HL-60 (cell line): ENCODE results near the gene CSRNP3.

ENCODE experiments used
- DNase-seq, 2 experiments: peaks; one replicate each; pipeline ENCODE4 v3.0.0-alpha.2; 2010 to 2020; ENCODE audit warnings: low read depth in 1 of 2, low spot score in 1 of 2
- H3K27ac ChIP-seq: fragments of 250-450 bp; sonication (Bioruptor Pico); replicated peaks from 2 replicates; pipeline ENCODE4 v1.5.1; 2020; ENCODE audit warnings: mild to moderate bottlenecking, moderate library complexity
- H3K27me3 ChIP-seq: fragments of 250-450 bp; sonication (Bioruptor Pico); 2 replicates; pipeline ENCODE4 v1.5.1; 2021; ENCODE audit warnings: mild to moderate bottlenecking, moderate library complexity; ENCODE audit not compliant: insufficient read depth, poor library complexity, severe bottlenecking
- H3K4me3 ChIP-seq: replicated peaks from 2 replicates; pipeline ENCODE4 v1.5.1; 2011; ENCODE audit warnings: mild to moderate bottlenecking, control low read depth, low read length; ENCODE audit not compliant: insufficient read depth
- GABPA ChIP-seq: IDR thresholded peaks from 2 replicates; pipeline ENCODE4 v1.6.1; 2012; ENCODE audit warnings: low read depth
- POLR2AphosphoS5 ChIP-seq: IDR thresholded peaks from 2 replicates; pipeline ENCODE4 v1.6.1; 2012; ENCODE audit warnings: low read depth
- SPI1 ChIP-seq: IDR thresholded peaks from 2 replicates; pipeline ENCODE4 v1.6.1; 2012; ENCODE audit warnings: low read depth, mild to moderate bottlenecking, borderline replicate concordance
- TF ChIP-seq, protein P1 (sequence below): IDR thresholded peaks from 2 replicates; pipeline ENCODE4 v1.6.1; 2012; ENCODE audit warnings: low read depth; ENCODE audit not compliant: insufficient replicate concordance
- TF ChIP-seq, protein P2 (sequence below): IDR thresholded peaks from one replicate; pipeline ENCODE4 v1.5.1; 2011; ENCODE audit warnings: low read length, control low read depth, inconsistent platforms; ENCODE audit not compliant: insufficient read depth

Gene CSRNP3

GRCh38 chr2:165618806-165619205 is 149.3 kb downstream of the CSRNP3 start:
- Histone ChIP-seq H3K4me3 (no peak overlapping the region), H3K27me3 (no peaks in the 10 kb centered on the region), H3K27ac (no peak overlapping the region)
- no peak for TF ChIP-seq GABPA
- TF ChIP-seq, protein P1, sequence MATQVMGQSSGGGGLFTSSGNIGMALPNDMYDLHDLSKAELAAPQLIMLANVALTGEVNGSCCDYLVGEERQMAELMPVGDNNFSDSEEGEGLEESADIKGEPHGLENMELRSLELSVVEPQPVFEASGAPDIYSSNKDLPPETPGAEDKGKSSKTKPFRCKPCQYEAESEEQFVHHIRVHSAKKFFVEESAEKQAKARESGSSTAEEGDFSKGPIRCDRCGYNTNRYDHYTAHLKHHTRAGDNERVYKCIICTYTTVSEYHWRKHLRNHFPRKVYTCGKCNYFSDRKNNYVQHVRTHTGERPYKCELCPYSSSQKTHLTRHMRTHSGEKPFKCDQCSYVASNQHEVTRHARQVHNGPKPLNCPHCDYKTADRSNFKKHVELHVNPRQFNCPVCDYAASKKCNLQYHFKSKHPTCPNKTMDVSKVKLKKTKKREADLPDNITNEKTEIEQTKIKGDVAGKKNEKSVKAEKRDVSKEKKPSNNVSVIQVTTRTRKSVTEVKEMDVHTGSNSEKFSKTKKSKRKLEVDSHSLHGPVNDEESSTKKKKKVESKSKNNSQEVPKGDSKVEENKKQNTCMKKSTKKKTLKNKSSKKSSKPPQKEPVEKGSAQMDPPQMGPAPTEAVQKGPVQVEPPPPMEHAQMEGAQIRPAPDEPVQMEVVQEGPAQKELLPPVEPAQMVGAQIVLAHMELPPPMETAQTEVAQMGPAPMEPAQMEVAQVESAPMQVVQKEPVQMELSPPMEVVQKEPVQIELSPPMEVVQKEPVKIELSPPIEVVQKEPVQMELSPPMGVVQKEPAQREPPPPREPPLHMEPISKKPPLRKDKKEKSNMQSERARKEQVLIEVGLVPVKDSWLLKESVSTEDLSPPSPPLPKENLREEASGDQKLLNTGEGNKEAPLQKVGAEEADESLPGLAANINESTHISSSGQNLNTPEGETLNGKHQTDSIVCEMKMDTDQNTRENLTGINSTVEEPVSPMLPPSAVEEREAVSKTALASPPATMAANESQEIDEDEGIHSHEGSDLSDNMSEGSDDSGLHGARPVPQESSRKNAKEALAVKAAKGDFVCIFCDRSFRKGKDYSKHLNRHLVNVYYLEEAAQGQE, result no peak
- no peak for TF ChIP-seq POLR2AphosphoS5
- TF ChIP-seq SPI1, result no peak
- TF ChIP-seq, protein P2, sequence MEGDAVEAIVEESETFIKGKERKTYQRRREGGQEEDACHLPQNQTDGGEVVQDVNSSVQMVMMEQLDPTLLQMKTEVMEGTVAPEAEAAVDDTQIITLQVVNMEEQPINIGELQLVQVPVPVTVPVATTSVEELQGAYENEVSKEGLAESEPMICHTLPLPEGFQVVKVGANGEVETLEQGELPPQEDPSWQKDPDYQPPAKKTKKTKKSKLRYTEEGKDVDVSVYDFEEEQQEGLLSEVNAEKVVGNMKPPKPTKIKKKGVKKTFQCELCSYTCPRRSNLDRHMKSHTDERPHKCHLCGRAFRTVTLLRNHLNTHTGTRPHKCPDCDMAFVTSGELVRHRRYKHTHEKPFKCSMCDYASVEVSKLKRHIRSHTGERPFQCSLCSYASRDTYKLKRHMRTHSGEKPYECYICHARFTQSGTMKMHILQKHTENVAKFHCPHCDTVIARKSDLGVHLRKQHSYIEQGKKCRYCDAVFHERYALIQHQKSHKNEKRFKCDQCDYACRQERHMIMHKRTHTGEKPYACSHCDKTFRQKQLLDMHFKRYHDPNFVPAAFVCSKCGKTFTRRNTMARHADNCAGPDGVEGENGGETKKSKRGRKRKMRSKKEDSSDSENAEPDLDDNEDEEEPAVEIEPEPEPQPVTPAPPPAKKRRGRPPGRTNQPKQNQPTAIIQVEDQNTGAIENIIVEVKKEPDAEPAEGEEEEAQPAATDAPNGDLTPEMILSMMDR, result no peak
- no peak for DNase-seq

DNA sequence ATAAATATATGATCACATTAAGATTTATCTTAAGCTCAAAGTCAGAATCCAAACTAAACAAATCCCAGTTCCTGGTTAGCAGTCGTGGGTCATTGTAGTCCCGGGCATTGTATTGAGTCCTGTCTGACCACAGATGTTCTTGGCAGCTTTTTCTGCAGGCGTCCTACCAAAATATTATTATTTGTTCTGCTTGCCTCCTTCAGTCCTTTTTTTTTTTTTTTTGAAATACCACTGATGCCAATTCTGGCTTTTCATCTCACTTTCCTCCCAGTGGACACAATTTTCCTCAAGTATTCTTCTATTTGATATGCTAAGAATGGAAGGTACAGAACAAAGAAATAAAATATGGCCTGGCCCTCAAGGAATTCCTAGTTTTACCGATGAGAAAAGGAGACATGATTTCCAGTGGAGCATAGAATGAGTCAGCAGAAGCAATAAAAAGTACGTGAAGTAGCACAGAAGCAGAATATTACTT is 151.6 kb downstream of the CSRNP3 start:
- H3K27me3 ChIP-seq, result no peaks in the 10 kb centered on the region
- H3K27ac ChIP-seq, result no peak overlapping the region
- H3K4me3 ChIP-seq, result no peak overlapping the region
- TF ChIP-seq GABPA (no peak), POLR2AphosphoS5 (no peak), SPI1 (no peak)
- TF ChIP-seq, protein P1, result no peak
- TF ChIP-seq, protein P2, result no peak
- no peak for DNase-seq

- no peaks in the 10 kb centered on the region for H3K27me3 ChIP-seq
- H3K27ac ChIP-seq, result no peak overlapping the region
- H3K4me3 ChIP-seq, result no peak overlapping the region
- no peak for DNase-seq
- TF ChIP-seq GABPA, result no peak
- TF ChIP-seq, protein P1, result no peak
- TF ChIP-seq POLR2AphosphoS5, result no peak
- TF ChIP-seq, protein P2, result no peak
- no peak for TF ChIP-seq SPI1
Observed at GRCh38 chr2:165623161-165623560, 153.7 kb downstream of the CSRNP3 start.
